Dendritic cell treated with granulocyte-macrophage colony-stimulating factor and Interleukin-4, amounts not matched to agents 40 ng/mL and 50 ng/mL, for 4 days (primary cell): ENCODE measurements around the gene GPRIN3.
"Not testable (repeated sequence)": the region's sequence is repeated elsewhere in the genome, so short reads cannot be mapped to it uniquely, and the experiment has no call there.

Source experiments
- H3K27ac Mint-ChIP-seq: one replicate; pipeline ENCODE4 v1.8.0; 2022; ENCODE audit warnings: mild to moderate bottlenecking, mixed read lengths
- H3K27me3 Mint-ChIP-seq: one replicate; pipeline ENCODE4 v1.8.0; 2022; ENCODE audit warnings: mild to moderate bottlenecking, mixed read lengths
- H3K36me3 Mint-ChIP-seq: one replicate; pipeline ENCODE4 v1.8.0; 2022; ENCODE audit warnings: low read depth, mixed read lengths
- H3K4me1 Mint-ChIP-seq: one replicate; pipeline ENCODE4 v1.8.0; 2022; ENCODE audit warnings: low read depth, mixed read lengths
- H3K4me3 Mint-ChIP-seq: one replicate; pipeline ENCODE4 v1.8.0; 2022; ENCODE audit warnings: mild to moderate bottlenecking, moderate library complexity, mixed read lengths
- H3K9me3 Mint-ChIP-seq: one replicate; pipeline ENCODE4 v1.8.0; 2022; ENCODE audit warnings: mixed read lengths
- intact Hi-C: fragments of 100-400 bp; cut with micrococcal nuclease; formaldehyde crosslinking; loops from one replicate; pipeline ENCODE4 v1.15.0; 2022

Gene GPRIN3

GRCh38 chr4:89273741-89274141 lies 33.9 kb downstream of the GPRIN3 start:
- Mint-ChIP-seq H3K4me1 (peaks cover 27% of the 10 kb centered on the region), H3K36me3 (peaks cover 10% of the 10 kb centered on the region), H3K27ac (no peak overlapping the region), H3K9me3 (peaks cover 10% of the 10 kb centered on the region), H3K4me3 (no peak overlapping the region), H3K27me3 (no peaks in the 10 kb centered on the region)
- intact Hi-C loops = no loop called here

- no peaks in the 10 kb centered on the region for H3K27me3 Mint-ChIP-seq
- no peaks in the 10 kb centered on the region for H3K9me3 Mint-ChIP-seq
- intact Hi-C loops = no loop called here
- peaks cover 39% of the 10 kb centered on the region for H3K4me1 Mint-ChIP-seq
- H3K36me3 Mint-ChIP-seq = no peaks in the 10 kb centered on the region
- H3K4me3 Mint-ChIP-seq = no peak overlapping the region
- no peak overlapping the region for H3K27ac Mint-ChIP-seq
Observed at GRCh38 chr4:89270792-89271191, 36.8 kb downstream of the GPRIN3 start.

- H3K27me3 Mint-ChIP-seq = no peaks in the 10 kb centered on the region
- no peak overlapping the region for H3K27ac Mint-ChIP-seq
- H3K9me3 Mint-ChIP-seq = no peaks in the 10 kb centered on the region
- H3K4me3 Mint-ChIP-seq = no peak overlapping the region
- intact Hi-C loops = no loop called here
- H3K36me3 Mint-ChIP-seq = no peaks in the 10 kb centered on the region
- peaks cover 32% of the 10 kb centered on the region for H3K4me1 Mint-ChIP-seq
Observed at GRCh38 chr4:89269121-89269666, 38.4 kb downstream of the GPRIN3 start.

- Mint-ChIP-seq H3K4me3 (no peak overlapping the region), H3K4me1 (peaks cover 32% of the 10 kb centered on the region), H3K27ac (no peak overlapping the region), H3K36me3 (no peaks in the 10 kb centered on the region), H3K9me3 (no peaks in the 10 kb centered on the region), H3K27me3 (no peaks in the 10 kb centered on the region)
- intact Hi-C loops = no loop called here
Observed at GRCh38 chr4:89268679-89269078, 38.9 kb downstream of the GPRIN3 start.

GRCh38 chr4:89267846-89268245 lies 39.8 kb downstream of the GPRIN3 start:
- Mint-ChIP-seq H3K36me3 (no peaks in the 10 kb centered on the region), H3K27ac (no peak overlapping the region), H3K4me1 (peaks cover 32% of the 10 kb centered on the region), H3K9me3 (no peaks in the 10 kb centered on the region), H3K27me3 (no peaks in the 10 kb centered on the region), H3K4me3 (no peak overlapping the region)
- intact Hi-C loops = no loop called here

GRCh38 chr4:89267392-89267791 lies 40.2 kb downstream of the GPRIN3 start:
- Mint-ChIP-seq H3K27me3 (no peaks in the 10 kb centered on the region), H3K36me3 (no peaks in the 10 kb centered on the region), H3K27ac (no peak overlapping the region), H3K4me3 (no peak overlapping the region), H3K9me3 (no peaks in the 10 kb centered on the region), H3K4me1 (peaks cover 32% of the 10 kb centered on the region)
- intact Hi-C loops = no loop called here

GRCh38 chr4:89266128-89266527 lies 41.5 kb downstream of the GPRIN3 start:
- H3K4me1 Mint-ChIP-seq = peaks cover 32% of the 10 kb centered on the region
- H3K27ac Mint-ChIP-seq = no peak overlapping the region
- no peaks in the 10 kb centered on the region for H3K27me3 Mint-ChIP-seq
- H3K9me3 Mint-ChIP-seq = no peaks in the 10 kb centered on the region
- intact Hi-C loops = no loop called here
- H3K4me3 Mint-ChIP-seq = no peak overlapping the region
- H3K36me3 Mint-ChIP-seq = no peaks in the 10 kb centered on the region

GRCh38 chr4:89263265-89263664 lies 44.3 kb downstream of the GPRIN3 start:
- no peaks in the 10 kb centered on the region for H3K36me3 Mint-ChIP-seq
- no peaks in the 10 kb centered on the region for H3K9me3 Mint-ChIP-seq
- no peak overlapping the region for H3K4me3 Mint-ChIP-seq
- intact Hi-C loops = no loop called here
- H3K27ac Mint-ChIP-seq = no peak overlapping the region
- peaks cover 8% of the 10 kb centered on the region for H3K4me1 Mint-ChIP-seq
- no peaks in the 10 kb centered on the region for H3K27me3 Mint-ChIP-seq

- no peaks in the 10 kb centered on the region for H3K9me3 Mint-ChIP-seq
- H3K4me1 Mint-ChIP-seq = peaks cover 7% of the 10 kb centered on the region
- H3K27me3 Mint-ChIP-seq = no peaks in the 10 kb centered on the region
- no peak overlapping the region for H3K27ac Mint-ChIP-seq
- H3K36me3 Mint-ChIP-seq = no peaks in the 10 kb centered on the region
- no peak overlapping the region for H3K4me3 Mint-ChIP-seq
- intact Hi-C loops = loop anchor here (5.0 kb wide), 2 partner anchors 33 to 58 kb away; no protein-coding TSS in a partner anchor
Observed at GRCh38 chr4:89259301-89260028, 48.1 kb downstream of the GPRIN3 start.

- H3K27ac Mint-ChIP-seq = no peak overlapping the region
- intact Hi-C loops = loop anchor here (5.0 kb wide), 2 partner anchors 34 to 59 kb away; no protein-coding TSS in a partner anchor
- H3K4me1 Mint-ChIP-seq = peaks cover 7% of the 10 kb centered on the region
- H3K36me3 Mint-ChIP-seq = no peaks in the 10 kb centered on the region
- H3K9me3 Mint-ChIP-seq = no peaks in the 10 kb centered on the region
- no peak overlapping the region for H3K4me3 Mint-ChIP-seq
- H3K27me3 Mint-ChIP-seq = no peaks in the 10 kb centered on the region
Observed at GRCh38 chr4:89258506-89258905, 49.1 kb downstream of the GPRIN3 start.

- no peak overlapping the region for H3K4me3 Mint-ChIP-seq
- H3K27ac Mint-ChIP-seq = no peak overlapping the region
Observed at GRCh38 chr4:89257376-89257775, 50.2 kb downstream of the GPRIN3 start.

GRCh38 chr4:89256203-89256800 lies 51.3 kb downstream of the GPRIN3 start:
- no peaks in the 10 kb centered on the region for H3K9me3 Mint-ChIP-seq
- no peaks in the 10 kb centered on the region for H3K36me3 Mint-ChIP-seq
- intact Hi-C loops = loop anchor here (5.0 kb wide), 2 partner anchors 36 to 61 kb away; no protein-coding TSS in a partner anchor
- H3K27ac Mint-ChIP-seq = no peak overlapping the region
- H3K27me3 Mint-ChIP-seq = no peaks in the 10 kb centered on the region
- H3K4me1 Mint-ChIP-seq = peaks cover 7% of the 10 kb centered on the region
- H3K4me3 Mint-ChIP-seq = no peak overlapping the region

More at GRCh38 chr4:89257376-89257775, 50.2 kb downstream of the GPRIN3 start:
- intact Hi-C loops = loop anchor here (5.0 kb wide), 2 partner anchors 35 to 60 kb away; no protein-coding TSS in a partner anchor
- H3K36me3 Mint-ChIP-seq = no peaks in the 10 kb centered on the region
- H3K9me3 Mint-ChIP-seq = no peaks in the 10 kb centered on the region
- peaks cover 7% of the 10 kb centered on the region for H3K4me1 Mint-ChIP-seq
- no peaks in the 10 kb centered on the region for H3K27me3 Mint-ChIP-seq

- H3K36me3 Mint-ChIP-seq = peaks cover 4% of the 10 kb centered on the region
- H3K4me1 Mint-ChIP-seq = peaks cover 7% of the 10 kb centered on the region
- intact Hi-C loops = loop anchor here (1.0 to 5.0 kb wide), 3 partner anchors 37 to 179 kb away; no protein-coding TSS in a partner anchor
- no peaks in the 10 kb centered on the region for H3K27me3 Mint-ChIP-seq
- no peak overlapping the region for H3K4me3 Mint-ChIP-seq
- no peak overlapping the region for H3K27ac Mint-ChIP-seq
- H3K9me3 Mint-ChIP-seq = no peaks in the 10 kb centered on the region
Observed at GRCh38 chr4:89254847-89255246, 52.8 kb downstream of the GPRIN3 start.

GRCh38 chr4:89254347-89254746 lies 53.3 kb downstream of the GPRIN3 start:
- not testable (repeated sequence) for H3K27ac Mint-ChIP-seq, H3K36me3 Mint-ChIP-seq, H3K4me3 Mint-ChIP-seq, H3K4me1 Mint-ChIP-seq, H3K9me3 Mint-ChIP-seq, H3K27me3 Mint-ChIP-seq
- intact Hi-C loops = loop anchor here (1.0 kb wide), 1 partner anchor 180 kb away; no protein-coding TSS in a partner anchor
